ENCODE measurements around the gene CEP131.
"Not testable (repeated sequence)": the region's sequence is repeated elsewhere in the genome, so short reads cannot be mapped to it uniquely, and the experiment has no call there.

The CEP131 gene

DNA sequence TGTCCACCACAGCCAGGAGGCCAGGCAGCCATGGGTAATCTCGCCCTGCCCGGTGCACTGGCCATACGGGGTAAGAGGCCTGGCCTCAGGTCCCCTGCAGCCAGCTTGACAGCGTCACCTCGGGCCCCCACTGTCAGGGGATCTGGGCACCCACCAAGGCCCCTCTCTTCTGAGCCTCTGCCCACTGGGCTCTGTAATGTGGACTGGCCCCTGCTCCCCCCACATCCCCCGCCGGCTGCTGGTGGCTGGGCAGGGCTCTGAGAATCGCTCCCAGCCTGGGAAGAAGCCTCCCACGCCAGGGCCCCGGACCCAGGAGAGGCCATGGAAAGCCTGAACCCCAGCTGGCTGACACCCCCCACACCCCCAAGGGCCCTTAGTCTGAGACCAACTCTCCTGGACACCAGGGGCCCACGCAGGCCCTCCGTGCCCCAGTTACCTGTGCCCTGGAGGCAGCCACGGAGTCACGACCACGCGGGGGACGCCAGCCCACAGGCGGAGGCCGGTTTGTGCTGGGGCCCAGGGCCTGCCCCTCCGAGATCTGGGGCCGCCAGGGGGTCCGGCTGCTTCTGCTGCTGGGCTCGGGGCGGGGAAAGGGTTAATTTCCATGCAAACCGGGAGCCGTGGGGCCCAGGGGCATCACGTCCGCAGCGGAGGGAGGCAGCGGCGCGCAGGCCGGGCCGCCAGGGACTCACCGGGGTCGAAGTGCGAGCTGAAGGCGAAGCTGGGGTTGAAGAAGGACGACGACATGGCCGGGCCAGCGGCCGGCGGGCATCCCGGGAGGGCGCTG, 57.3 kb downstream of the CEP131 start, which contains the start of gene PVALEF:
Gene PVALEF (plus strand): TSS at position 262 of the 787 bp plus-strand sequence. CDS start 15,720 bp downstream, outside the sequence.
- DNase-seq (ENCODE audit: low read depth): no peak

DNA sequence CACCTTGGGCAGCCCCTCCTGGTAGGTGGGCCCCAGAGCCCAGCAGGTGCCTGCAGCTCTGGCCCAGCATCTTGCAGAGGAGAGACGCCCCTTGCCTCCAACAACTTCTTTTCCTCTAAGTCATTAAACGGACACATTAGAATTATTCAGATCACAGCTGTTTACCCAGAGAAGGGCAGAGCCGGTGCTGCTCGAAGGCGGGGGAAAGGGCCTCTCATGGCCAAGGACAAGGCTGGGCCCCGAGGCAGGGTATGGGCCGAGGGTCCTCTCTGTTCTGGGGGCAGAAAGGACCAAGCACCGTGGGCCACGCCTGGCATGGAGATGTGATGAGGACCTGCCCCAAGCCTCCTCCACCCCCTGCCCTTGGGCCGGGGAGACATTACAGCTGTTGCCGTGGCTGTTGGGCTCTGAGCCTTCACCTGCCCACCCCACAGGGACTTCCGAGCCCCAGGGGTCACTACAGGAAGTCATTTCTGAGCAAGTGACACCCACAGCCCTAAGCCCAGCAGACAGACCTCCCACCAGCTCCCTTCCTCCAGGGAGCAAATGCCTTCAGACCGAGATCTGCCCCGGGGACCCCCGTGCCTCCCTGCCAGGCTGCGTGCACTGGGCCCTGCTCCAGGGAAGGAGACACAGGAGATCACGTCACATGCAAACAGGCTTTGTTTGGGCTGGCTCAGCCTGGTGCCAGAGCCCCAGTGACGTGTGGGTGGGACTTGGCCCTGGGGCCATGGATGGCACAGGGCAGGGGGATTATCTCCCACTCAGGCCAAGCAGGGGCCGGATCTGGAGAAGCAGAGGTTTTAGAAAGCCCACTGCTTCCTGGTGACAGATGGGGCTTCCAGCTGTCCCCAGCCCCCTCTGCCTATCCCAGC, 58.2 kb downstream of the CEP131 start:
- DNase-seq (ENCODE audit: low read depth): no peak

DNA sequence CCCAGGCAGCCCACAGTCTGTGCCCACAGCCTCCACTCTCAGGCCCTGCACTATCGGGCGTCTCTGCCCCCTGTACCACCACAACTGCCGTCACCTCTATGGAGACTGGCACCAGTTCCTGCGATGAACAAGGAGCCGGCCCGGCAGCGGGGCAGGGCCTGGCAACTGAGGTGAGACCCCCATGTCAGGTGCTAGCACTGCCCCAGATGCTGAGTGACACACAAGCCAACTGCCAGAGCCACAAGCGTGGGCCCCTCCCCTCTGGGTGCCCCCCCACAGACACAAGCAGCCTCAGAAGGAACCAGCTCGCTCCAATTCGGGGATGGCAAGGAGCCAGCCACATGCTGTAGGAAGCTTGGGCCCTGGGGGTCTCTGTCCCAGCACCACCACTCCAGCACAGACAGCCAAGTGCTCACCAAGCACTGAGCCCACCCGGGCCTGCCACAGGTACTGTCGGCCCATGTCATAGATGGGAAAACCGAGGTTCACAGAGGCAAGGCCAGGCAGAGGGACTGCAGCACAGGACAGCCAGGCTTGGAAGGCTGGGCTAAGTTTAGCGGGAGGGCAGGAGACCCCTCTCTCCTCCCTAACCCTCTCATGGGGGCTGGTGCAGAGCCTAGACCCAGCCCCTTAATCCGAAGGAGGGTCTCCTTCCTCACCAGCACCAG, 58.9 kb downstream of the CEP131 start:
- no peak for DNase-seq (ENCODE audit: low read depth)

DNA sequence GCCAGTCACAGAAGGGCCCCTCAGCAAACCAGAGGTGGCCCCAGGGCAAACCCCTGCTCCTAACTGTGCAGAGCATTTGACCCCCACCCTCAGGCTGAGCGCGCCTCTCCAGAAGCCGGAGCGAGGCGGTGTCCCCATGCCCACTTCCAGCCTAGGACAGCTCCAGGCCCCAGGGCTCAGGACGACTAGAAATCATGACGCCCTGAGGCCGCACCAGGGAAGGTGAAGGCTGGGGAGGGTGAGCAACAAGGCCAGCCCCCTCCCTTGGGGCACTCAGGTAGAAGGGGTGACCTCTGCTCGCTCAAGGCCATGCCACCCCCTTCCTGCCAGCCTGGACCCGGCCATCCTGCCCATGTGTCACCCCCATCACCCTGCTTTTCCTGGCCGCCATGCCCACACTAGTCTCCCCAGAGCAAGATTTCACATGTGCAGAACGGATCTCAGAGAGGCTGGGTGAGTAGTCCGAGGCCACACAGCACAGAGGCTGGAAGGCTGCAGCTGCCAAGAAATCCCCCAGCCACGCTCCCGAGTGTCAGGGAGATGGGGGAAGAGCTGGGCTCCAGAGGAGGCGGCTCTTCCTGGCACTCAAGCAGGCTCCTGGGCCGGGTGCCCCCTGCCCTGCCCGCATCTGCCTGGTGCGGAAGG, 59.6 kb downstream of the CEP131 start:
- DNase-seq (ENCODE audit: low read depth): no peak

DNA sequence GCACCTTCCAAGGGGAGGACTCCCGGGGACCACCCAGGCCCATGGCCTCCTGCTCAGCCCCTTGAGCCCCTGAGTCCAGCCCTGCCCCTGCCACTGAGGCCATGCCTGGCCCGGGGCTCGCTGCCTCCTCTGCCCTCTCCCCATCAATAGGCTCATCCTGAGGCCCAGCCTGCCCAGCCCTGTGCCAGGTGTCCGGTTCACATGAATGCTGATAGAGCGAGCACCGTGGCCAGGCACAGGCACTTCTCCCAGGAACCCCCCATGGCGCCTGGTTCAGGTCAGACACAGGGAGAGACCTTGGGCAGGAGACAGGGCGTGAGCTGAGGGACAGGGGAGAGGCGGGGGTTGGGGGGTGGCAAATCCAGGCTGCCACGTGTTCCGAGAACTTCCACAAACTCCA, 60.3 kb downstream of the CEP131 start:
- no peak for DNase-seq (ENCODE audit: low read depth)

DNA sequence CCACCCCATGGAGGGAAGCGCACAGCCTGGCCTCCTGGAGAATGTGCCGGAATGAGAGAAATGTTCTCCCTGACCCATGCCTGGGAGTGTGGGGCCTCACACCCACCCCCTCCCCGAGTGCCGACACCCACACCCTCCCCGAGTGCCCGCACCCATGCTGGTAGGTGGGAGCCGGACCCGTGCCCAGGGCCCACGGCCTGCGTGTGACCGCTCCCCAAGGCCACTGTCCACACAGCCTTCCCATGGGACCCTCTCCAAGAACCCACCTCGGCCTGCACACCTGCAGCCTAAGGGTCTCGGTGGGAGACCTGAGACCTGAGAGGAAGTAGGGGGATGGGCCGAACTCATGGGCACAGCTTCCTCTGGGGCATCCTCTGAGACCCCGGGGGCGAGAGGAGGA, 60.8 kb downstream of the CEP131 start:
- no peak for DNase-seq (ENCODE audit: low read depth)

DNA sequence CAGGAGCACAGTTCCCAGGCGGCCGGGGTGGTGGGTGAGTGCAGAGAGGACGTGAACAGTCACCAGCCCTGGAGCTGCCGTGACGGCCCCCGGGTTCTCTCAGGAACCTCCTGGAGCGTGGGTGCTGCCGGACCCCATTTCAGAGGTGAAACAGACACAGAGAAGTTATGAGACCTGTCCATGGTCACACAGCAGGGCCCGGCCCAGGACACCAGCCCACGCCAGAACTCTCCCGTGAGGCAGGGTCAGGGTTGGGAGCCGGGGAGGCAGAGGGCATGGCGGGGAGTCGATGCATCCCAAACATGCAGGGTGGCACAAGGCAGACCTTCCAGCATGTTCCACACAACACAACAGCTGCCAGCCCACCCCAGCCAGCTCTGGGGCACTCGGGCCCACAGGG, 61.2 kb downstream of the CEP131 start:
- DNase-seq (ENCODE audit: low read depth): no peak

DNA sequence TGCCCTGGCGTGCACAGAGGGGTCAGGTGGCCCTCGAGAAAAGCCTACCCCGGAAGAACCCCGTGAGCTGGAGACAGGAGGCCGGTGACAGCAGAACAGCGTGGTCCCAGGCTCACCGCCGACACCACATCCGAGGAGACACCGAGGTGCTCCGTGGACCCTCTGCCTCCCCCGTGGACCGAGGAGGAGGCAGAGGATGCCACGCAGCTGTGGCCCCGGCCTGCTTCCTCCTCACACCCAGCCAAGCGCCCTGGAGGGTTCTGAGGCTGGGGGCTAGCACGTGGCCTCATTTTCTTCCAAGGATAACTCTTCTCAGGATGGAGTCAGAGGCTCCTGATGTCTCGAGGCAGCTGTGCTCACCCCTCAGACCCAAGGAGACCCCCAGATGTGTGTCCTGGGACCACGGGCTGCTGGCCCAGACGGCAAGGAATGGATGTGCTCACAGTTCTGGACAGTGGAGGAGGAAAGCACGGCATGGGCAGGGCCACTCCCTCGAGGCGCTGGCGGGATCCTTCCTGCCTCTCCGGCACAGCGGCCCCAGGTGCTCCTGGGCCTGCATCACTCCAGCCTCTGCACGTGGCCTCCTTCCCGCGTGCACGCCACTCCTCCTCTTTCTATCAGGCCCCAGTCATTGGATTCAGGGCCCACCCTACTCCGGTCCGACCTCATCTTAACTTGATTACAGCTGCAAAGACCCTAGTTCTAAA, 61.9 kb downstream of the CEP131 start:
- no peak for DNase-seq (ENCODE audit: low read depth)

DNA sequence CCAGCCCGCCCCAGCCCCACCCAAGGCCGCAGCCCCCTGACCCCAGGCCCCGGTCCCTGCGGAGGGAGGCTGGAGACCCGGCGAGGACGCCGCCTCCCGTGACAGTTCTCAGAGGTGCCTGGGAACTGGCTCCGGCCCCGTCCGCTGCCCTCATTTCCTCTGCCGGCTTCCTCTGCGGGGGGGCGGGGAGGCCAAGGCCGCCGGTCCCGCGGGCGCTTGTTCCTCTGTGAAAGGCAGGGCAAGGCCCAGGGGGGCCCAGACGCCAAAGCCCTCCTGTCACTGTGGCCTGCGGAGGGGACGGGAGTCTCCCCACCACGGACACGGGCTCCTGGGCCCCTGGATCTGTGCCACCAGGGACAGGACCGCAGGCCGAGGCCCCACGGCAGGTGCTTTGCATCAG, 62.5 kb downstream of the CEP131 start:
- no peak for DNase-seq (ENCODE audit: low read depth)

DNA sequence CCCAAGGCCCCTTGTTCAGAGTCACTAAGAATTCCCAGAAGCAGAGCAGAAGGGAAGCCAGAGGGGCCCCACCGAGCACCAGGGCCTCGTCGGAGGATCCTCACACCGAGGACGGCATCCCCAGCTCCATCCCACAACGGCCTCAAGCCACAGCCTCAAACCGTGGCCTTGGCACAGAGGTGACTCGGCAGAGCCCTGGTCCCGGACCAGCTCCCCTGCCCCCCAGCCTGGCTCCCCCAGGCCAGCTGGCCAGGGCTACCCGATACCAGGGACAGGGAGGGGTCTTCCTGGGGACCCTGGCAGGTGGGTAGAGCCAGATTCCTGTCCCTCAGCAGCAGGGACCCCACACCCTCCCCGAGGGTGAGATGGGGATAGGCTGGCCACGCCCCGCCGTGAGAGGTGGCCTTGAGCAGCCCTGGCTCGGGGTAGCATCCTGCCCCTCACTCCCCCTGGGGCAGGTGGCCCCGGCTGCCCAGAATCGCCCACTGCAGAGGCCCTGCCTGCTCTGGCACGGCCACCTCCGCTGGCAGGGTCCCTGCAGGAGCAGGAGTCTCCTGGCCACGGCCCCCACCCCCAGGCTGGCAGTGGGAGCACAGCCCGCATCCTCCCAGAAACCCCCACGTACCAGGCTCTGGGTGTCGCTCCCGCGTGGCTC, 63.0 kb downstream of the CEP131 start:
- DNase-seq (ENCODE audit: low read depth): no peak

DNA sequence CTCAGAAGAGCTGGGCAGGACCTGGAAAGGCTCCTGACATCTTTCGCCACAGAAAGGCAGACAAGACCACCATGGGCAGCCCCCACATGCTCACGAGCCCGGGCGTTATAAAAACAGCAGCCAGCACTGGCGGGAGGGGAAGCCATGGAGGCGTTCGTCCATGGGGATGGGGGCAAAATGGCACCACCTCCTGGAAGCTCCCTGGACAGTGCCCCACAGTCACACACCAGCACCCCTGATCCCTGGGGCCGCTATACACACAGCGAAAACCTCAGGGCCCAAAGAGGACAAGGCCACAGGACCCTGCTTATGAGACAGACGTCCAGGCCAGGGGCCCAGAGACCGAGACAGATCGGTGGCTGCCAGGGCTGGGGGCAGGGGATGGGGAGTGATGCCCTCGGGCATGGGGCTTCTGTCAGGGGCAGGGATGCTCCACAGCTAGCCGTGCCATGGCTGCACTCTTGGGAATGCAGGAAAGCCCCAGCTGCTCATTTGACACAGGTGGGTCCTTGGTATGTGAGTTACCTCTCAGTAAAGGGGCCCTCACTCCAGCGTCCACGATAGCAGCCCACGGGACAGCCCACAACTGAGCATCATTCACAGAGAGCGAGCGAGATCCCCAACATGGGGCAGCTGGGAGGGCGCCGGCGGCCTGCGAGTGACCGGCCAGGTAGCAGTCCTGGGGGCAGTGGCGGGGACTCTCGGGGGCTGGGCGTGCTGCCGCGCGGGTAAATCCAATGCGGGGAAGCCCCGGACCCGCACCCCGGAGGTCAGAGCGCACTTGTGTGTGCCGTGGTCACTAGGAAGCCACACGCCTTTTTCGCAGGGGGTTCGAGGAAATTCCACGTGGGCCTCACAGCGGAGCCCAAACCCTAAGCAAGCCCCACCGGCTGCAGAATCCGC, 63.8 kb downstream of the CEP131 start:
- DNase-seq (ENCODE audit: low read depth): no peak

DNA sequence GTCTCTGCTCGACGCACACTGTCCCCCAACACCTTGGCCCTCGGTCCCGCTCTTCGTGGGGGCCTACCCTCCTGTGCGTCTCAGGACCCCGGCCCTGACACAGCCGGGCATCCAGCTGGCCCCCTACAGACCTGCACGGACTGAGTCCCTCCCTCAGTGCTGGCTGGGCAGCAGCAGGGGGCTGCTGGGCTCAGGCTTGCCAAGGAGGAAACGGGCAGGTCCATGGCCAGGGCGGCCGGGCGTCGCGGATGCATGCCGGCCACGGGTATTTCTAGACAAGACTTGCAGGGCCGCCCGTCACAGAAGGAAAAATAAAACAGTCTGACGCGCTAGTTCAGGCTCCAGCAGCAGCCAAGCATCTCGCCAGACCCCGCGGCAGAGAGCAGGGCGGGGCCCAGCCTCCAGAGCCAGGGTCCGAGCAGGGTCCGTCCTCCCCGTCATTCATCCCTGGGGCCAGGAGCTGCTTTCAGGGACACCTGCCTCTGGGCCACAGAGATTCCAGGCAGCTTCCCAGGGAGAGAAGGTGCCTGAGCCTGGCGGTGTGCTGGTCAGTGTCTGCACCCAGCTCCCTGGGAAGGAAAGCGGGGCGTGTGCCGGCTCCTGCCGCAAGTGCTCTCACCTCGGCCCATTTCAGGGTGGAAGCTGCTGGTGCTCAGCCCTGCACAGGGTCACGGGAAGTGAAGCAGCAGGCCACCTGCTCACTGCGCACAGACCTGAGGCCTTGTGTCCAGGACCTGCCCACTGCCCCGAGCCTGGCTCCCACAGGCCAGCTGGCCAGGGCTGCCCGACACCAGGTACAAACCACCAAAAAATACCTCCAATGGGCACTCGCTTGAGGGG, 64.7 kb downstream of the CEP131 start:
- no peak for DNase-seq (ENCODE audit: low read depth)

DNA sequence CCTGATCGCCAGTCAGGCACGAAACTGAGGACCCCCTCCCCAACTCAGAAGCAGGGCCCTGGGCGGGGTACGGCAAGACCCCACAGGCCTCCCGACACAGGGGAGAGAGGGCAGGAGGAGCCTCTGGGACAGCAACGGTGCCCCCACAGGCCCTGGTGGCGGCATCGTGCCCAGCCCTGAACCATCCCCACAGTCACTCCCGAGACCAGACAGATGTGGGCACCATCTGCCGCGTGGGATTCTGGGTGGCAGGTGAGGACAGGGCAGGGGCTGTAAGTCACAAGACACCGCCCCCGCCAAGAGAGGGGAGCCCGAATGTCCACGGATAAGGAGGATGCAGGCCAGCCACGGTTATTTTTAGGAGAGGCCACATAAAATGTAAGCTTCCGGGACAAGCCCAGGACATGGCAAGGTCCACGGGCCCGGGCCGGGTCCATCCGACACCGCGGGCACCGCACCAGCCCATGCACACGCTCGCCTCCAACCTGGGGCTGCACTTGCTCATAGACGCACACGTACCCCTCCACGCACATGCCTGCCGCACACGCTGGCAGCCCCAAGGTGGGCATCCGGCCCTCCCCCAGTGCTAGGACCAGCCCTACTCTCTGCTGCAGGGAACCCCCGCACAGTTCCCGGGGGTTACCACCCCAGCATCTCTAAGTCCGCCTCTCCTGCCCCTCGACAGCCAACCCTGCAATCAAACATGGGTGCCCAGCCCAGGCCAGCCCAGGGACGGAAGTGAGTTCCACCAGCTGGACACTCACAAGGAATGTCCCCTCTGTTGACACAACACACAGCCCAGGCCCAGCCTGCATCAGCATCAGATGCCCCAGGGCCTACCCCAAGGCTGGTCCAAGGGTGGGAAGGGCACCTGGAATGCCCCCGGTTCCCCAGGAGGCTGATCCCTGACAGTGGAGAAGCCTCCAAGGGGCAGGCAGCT, 65.6 kb downstream of the CEP131 start:
- DNase-seq (ENCODE audit: low read depth): no peak

DNA sequence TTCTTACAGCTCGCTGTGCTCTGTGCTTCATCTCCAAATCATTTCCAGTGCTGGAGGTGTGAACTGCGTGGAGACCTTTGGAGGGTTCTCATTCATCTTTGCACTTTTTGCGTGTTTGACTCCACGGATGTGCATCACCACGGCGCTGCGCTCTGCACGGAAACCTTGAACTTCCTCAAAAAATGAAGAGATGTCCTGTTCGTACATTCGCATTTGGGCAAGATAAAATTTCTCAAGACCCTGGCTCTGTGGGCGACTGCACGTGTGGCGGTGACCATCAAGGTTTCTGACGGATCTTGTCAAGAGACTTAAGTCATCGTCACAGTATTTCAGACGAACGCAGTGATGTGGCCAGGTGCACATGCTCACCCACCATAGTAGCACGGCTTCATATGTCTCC, 67.8 kb downstream of the CEP131 start:
- no peak for DNase-seq (ENCODE audit: low read depth)

DNA sequence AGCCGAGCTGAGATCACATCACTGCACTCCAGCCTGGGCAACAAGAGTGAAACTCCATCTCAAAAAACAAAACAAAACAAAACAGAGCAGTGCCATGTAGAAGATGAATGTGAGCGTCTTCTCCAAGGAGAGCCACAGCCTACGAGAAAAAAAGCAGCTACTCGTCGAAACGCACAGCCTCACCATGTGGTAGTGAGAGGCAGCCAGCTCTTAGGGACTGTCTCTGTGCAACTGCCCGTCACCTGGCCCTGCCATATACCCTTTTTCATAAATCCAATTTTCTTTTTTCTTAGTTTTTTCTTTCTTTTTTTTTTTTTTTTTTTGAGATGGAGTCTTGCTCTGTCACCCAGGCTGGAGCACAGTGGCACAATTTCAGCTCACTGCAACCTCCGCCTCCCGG, 68.7 kb downstream of the CEP131 start:
- not testable (repeated sequence) for DNase-seq (ENCODE audit: low read depth)

DNA sequence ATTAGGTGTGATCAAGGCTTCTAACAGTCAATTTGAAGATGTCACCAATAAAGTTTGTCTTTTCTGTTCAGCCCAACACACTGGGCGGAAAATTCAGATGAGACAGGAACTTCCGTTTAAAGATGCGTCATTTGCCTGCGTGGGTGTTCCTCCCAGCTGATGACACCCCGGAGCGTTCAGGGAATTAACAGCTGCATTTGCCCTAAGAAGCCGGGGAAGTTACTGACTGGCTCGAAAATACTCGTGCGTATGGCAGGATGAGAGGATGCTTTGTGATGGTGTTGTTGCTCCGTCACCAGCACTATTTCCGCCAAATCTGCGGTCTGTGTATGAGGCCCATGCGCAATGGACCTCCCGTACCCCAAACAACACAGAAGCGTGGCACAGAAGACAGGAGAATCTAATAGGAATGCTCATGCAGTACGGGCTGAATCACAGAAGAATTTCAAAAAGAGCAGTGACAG, 69.4 kb downstream of the CEP131 start:
- no peak for DNase-seq (ENCODE audit: low read depth)

DNA sequence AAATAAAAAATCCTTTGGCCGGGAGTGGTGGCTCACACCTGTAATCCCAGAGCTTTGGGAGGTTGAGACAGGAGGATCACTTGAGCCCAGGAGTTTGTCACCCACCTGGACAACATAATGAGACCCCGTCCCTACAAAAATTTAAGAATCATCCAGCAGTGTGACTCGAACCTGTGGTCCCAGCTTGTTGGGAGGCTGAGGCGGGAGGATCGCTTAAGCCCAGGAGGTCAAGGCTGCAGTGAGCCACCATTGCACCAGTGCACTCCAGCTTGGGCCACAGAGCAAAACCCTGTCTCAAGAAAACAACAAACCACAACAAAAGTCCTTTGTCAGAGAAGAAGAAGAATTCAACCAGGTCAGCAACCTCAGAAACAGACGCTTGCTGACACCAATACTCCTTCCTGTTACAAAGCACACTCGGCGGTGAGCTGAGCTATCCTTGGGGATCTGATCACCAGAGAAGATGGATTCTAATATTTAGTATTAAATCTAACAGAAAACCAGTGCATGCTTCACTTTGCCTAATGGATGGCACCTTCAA, 70.4 kb downstream of the CEP131 start:
- DNase-seq (ENCODE audit: low read depth): no peak
